Astrocyte (in vitro differentiated cells and primary cell): ENCODE data around the gene GLYATL3. TPM values are rescaled to one million over a fixed set of nuclear protein-coding genes. Genes with fewer than 3 reads are reported as not detected.

Source experiments
- DNase-seq: peaks from one replicate; pipeline ENCODE4 v3.0.0-alpha.2; 2010; ENCODE audit warnings: low read depth
- FAIRE-seq: peaks from 2 replicates; lab custom pipeline; 2011; peaks lifted over from hg19 to GRCh38; lab: Jason Lieb, UNC
- H2AFZ ChIP-seq: 2 replicates; pipeline ENCODE4 v1.6.0; 2012; ENCODE audit warnings: low read depth, low read length, inconsistent platforms
- H3K27ac ChIP-seq: 2 replicates; pipeline ENCODE4 v1.5.1; 2011; ENCODE audit warnings: low read depth, low read length, inconsistent platforms
- H3K27me3 ChIP-seq: 2 replicates; pipeline ENCODE4 v1.6.0; 2011; ENCODE audit warnings: low read length, inconsistent platforms; ENCODE audit not compliant: insufficient read depth
- H3K36me3 ChIP-seq: 2 replicates; pipeline ENCODE4 v1.5.1; 2011; ENCODE audit warnings: low read length, inconsistent platforms; ENCODE audit not compliant: insufficient read depth
- H3K4me1 ChIP-seq: 2 replicates; pipeline ENCODE4 v1.5.1; 2011; ENCODE audit warnings: low read length, inconsistent platforms; ENCODE audit not compliant: insufficient read depth
- H3K4me2 ChIP-seq: 2 replicates; pipeline ENCODE4 v1.6.0; 2012; ENCODE audit warnings: low read length, inconsistent platforms
- H3K4me3 ChIP-seq: 2 replicates; pipeline ENCODE4 v1.5.1; 2011; ENCODE audit warnings: low read depth, mild to moderate bottlenecking, low read length, inconsistent platforms; ENCODE audit not compliant: insufficient read depth
- H3K79me2 ChIP-seq: 2 replicates; pipeline ENCODE4 v1.6.0; 2012; ENCODE audit warnings: mild to moderate bottlenecking, low read length, inconsistent platforms; ENCODE audit not compliant: insufficient read depth
- H3K9ac ChIP-seq: 2 replicates; pipeline ENCODE4 v1.6.0; 2012; ENCODE audit warnings: mild to moderate bottlenecking, low read length, inconsistent platforms
- H3K9me3 ChIP-seq: 2 replicates; pipeline ENCODE4 v1.5.1; 2012; ENCODE audit warnings: low read depth, mild to moderate bottlenecking, low read length, inconsistent platforms; ENCODE audit not compliant: insufficient read depth
- H4K20me1 ChIP-seq: 2 replicates; pipeline ENCODE4 v1.6.0; 2012; ENCODE audit warnings: low read length, inconsistent platforms; ENCODE audit not compliant: insufficient read depth
- H3K27ac Mint-ChIP-seq: one replicate; pipeline ENCODE4 v1.8.0; 2021; ENCODE audit warnings: mild to moderate bottlenecking, mixed read lengths; ENCODE audit not compliant: unreplicated experiment
- H3K27me3 Mint-ChIP-seq: one replicate; pipeline ENCODE4 v1.8.0; 2021; ENCODE audit warnings: low read depth, mixed read lengths; ENCODE audit not compliant: unreplicated experiment
- H3K36me3 Mint-ChIP-seq: one replicate; pipeline ENCODE4 v1.8.0; 2021; ENCODE audit warnings: low read depth, mixed read lengths; ENCODE audit not compliant: unreplicated experiment
- H3K4me1 Mint-ChIP-seq: one replicate; pipeline ENCODE4 v1.8.0; 2021; ENCODE audit warnings: low read depth, mixed read lengths; ENCODE audit not compliant: unreplicated experiment
- H3K4me3 Mint-ChIP-seq: one replicate; pipeline ENCODE4 v1.8.0; 2021; ENCODE audit warnings: mild to moderate bottlenecking, moderate library complexity, mixed read lengths; ENCODE audit not compliant: unreplicated experiment
- H3K9me3 Mint-ChIP-seq: one replicate; pipeline ENCODE4 v1.8.0; 2021; ENCODE audit warnings: mild to moderate bottlenecking, mixed read lengths; ENCODE audit not compliant: unreplicated experiment
- CTCF ChIP-seq: IDR thresholded peaks from 2 replicates; pipeline ENCODE4 v1.5.1; 2011; ENCODE audit warnings: low read depth, mild to moderate bottlenecking, inconsistent platforms, low read length, moderate library complexity; ENCODE audit not compliant: insufficient read depth
- EZH2 ChIP-seq: IDR thresholded peaks from 2 replicates; pipeline ENCODE4 v1.6.1; 2012; ENCODE audit warnings: mild to moderate bottlenecking, low read length, inconsistent platforms; ENCODE audit not compliant: insufficient read depth
- total RNA-seq: library from RNA; stranded (reverse); gene quantifications from 2 replicates; pipeline ENCODE4 v1.2.1, GENCODE V29; 2021

Gene GLYATL3
- total RNA-seq, 1 donor from 2014 or later, result not detected

GRCh38 chr6:49531774-49532569 is 32.2 kb downstream of the GLYATL3 start:
- H3K36me3 Mint-ChIP-seq, result no peaks in the 10 kb centered on the region
- H3K27me3 Mint-ChIP-seq, result no peaks in the 10 kb centered on the region
- DNase-seq, result peak; percentile 58
- H3K4me1 Mint-ChIP-seq, result no peaks in the 10 kb centered on the region
- H3K4me3 Mint-ChIP-seq, result no peak overlapping the region
- TF ChIP-seq EZH2 (no peak), CTCF (peak; percentile 96)
- H4K20me1 ChIP-seq, result no peaks in the 10 kb centered on the region
- H3K4me2 ChIP-seq, result peak overlapping the region; percentile 49
- H3K4me1 ChIP-seq, result no peaks in the 10 kb centered on the region
- H3K27me3 ChIP-seq, result no peaks in the 10 kb centered on the region
- no peaks in the 10 kb centered on the region for H3K79me2 ChIP-seq
- H3K4me3 ChIP-seq, result no peak overlapping the region
- H3K36me3 ChIP-seq, result no peaks in the 10 kb centered on the region
- no peaks in the 10 kb centered on the region for H3K9me3 ChIP-seq
- H3K9ac ChIP-seq, result no peak overlapping the region
- H3K27ac Mint-ChIP-seq, result no peak overlapping the region
- H3K9me3 Mint-ChIP-seq, result no peaks in the 10 kb centered on the region
- no peak overlapping the region for H3K27ac ChIP-seq
- peak; percentile 69 for FAIRE-seq
- H2AFZ ChIP-seq, result peak overlapping the region; percentile 59

GRCh38 chr6:49535795-49536194 is 36.1 kb downstream of the GLYATL3 start:
- no peak overlapping the region for H3K4me3 Mint-ChIP-seq

More at GRCh38 chr6:49535795-49536194, 36.1 kb downstream of the GLYATL3 start:
- Mint-ChIP-seq H3K27me3 (no peaks in the 10 kb centered on the region), H3K4me1 (no peaks in the 10 kb centered on the region), H3K9me3 (no peaks in the 10 kb centered on the region), H3K27ac (no peak overlapping the region), H3K36me3 (no peaks in the 10 kb centered on the region)
- Histone ChIP-seq H4K20me1 (no peaks in the 10 kb centered on the region), H3K4me3 (no peak overlapping the region), H3K36me3 (no peaks in the 10 kb centered on the region), H3K9me3 (no peaks in the 10 kb centered on the region), H3K27me3 (no peaks in the 10 kb centered on the region), H2AFZ (no peak overlapping the region), H3K9ac (no peak overlapping the region), H3K79me2 (no peaks in the 10 kb centered on the region), H3K27ac (no peak overlapping the region), H3K4me2 (no peak overlapping the region), H3K4me1 (no peaks in the 10 kb centered on the region)
- DNase-seq (no peak), FAIRE-seq (no peak)
- TF ChIP-seq EZH2, result no peak
- no peak for TF ChIP-seq CTCF
